OCI-LY7 (cell line): Measurements from ENCODE around the gene ITPKB. TPM values are rescaled to one million over a fixed set of nuclear protein-coding genes. Genes with fewer than 3 reads are reported as not detected.

Experiments
- BruUV-seq: library from RNA; stranded (reverse); fragments of 400-500 nt; replicated peaks from 2 replicates; lab custom pipeline; 2021; lab: Mats Ljungman, UMichigan
- CTCF ChIA-PET: fragments of 300-600 bp; sonication (Branson Sonifier 250); formaldehyde crosslinking; loops from one replicate; lab custom pipeline; 2022; ENCODE audit warnings: antibody characterized with exemption; ENCODE audit not compliant: unreplicated experiment; lab: Charles Lee
- POLR2A ChIA-PET: fragments of 300-600 bp; sonication (Branson Sonifier 250); formaldehyde crosslinking; loops from one replicate; lab custom pipeline; 2022; ENCODE audit warnings: antibody characterized with exemption; lab: Charles Lee
- DNase-seq: peaks from one replicate; pipeline ENCODE4 v3.0.0-alpha.2; 2015; ENCODE audit warnings: low spot score
- H2AFZ ChIP-seq: fragments of 200-600 bp; sonication (generic), shearing (Covaris generic); 2 replicates; pipeline ENCODE4 v1.6.1; 2014; ENCODE audit warnings: mild to moderate bottlenecking, antibody characterized with exemption, low read length, moderate library complexity
- H3K27ac ChIP-seq: fragments of 200-600 bp; sonication (generic); 2 replicates; pipeline ENCODE4 v1.5.1; 2014; ENCODE audit warnings: mixed run types, low read depth, mild to moderate bottlenecking, moderate library complexity, low read length, inconsistent platforms; ENCODE audit not compliant: poor library complexity, severe bottlenecking
- H3K36me3 ChIP-seq: fragments of 200-600 bp; sonication (generic); 2 replicates; pipeline ENCODE4 v1.6.1; 2014; ENCODE audit warnings: mild to moderate bottlenecking, antibody characterized with exemption, low read length, moderate library complexity, mixed read lengths; ENCODE audit not compliant: insufficient read depth
- H3K4me1 ChIP-seq: fragments of 200-600 bp; sonication (generic); 2 replicates; pipeline ENCODE4 v1.5.1; 2014; ENCODE audit warnings: mild to moderate bottlenecking, low read length; ENCODE audit not compliant: insufficient read depth, poor library complexity, severe bottlenecking
- H3K4me2 ChIP-seq: fragments of 200-600 bp; sonication (generic); 2 replicates; pipeline ENCODE4 v1.6.1; 2014; ENCODE audit warnings: mild to moderate bottlenecking, low read length
- H3K4me3 ChIP-seq: fragments of 200-600 bp; sonication (generic); 2 replicates; pipeline ENCODE4 v1.5.1; 2014; ENCODE audit warnings: mild to moderate bottlenecking, low read depth, low read length; ENCODE audit not compliant: poor library complexity, severe bottlenecking
- H3K79me2 ChIP-seq: fragments of 200-600 bp; sonication (generic); 2 replicates; pipeline ENCODE4 v1.6.1; 2016; ENCODE audit warnings: low read depth, mild to moderate bottlenecking, low read length, moderate library complexity, mixed read lengths; ENCODE audit not compliant: insufficient read depth
- H3K9me2 ChIP-seq: fragments of 200-600 bp; sonication (generic); 2 replicates; pipeline ENCODE4 v1.6.1; 2016; ENCODE audit warnings: mild to moderate bottlenecking, low read length, mixed read lengths; ENCODE audit not compliant: insufficient read depth
- H3K9me3 ChIP-seq: fragments of 200-600 bp; sonication (generic); 2 replicates; pipeline ENCODE4 v1.6.1; 2014; ENCODE audit warnings: mild to moderate bottlenecking, mixed run types, low read length, mixed read lengths
- H4K20me1 ChIP-seq: fragments of 200-600 bp; sonication (generic); 2 replicates; pipeline ENCODE4 v1.6.1; 2014; ENCODE audit warnings: mild to moderate bottlenecking, antibody characterized with exemption, low read length, moderate library complexity, mixed read lengths; ENCODE audit not compliant: insufficient read depth
- EZH2phosphoT487 ChIP-seq: fragments of 200-600 bp; sonication (generic); IDR thresholded peaks from 2 replicates; pipeline ENCODE4 v1.6.1; 2018; ENCODE audit warnings: low read depth, borderline replicate concordance, mild to moderate bottlenecking, mixed run types, antibody characterized with exemption, low read length, moderate library complexity, mixed read lengths
- intact Hi-C: fragments of 100-400 bp; cut with micrococcal nuclease; formaldehyde crosslinking; loops from one replicate; pipeline ENCODE4 v1.10.0; 2022; ENCODE audit not compliant: unreplicated experiment
- total RNA-seq, 2 experiments: library from RNA; depleted of rRNA in 1 of 2; stranded (reverse); fragments of >200 nt in 1 of 2; shearing (Covaris generic) in 1 of 2; gene quantifications; 2 replicates each; pipeline ENCODE4 v1.2.3, GENCODE V29; 2014 to 2022
- TF ChIP-seq, protein P1 (sequence below): fragments of 200-600 bp; sonication (generic); conservative IDR thresholded peaks from 2 replicates; pipeline ENCODE4 v1.5.1; 2014; ENCODE audit warnings: mild to moderate bottlenecking, antibody characterized with exemption, low read length, moderate library complexity, mixed read lengths

Gene ITPKB
- total RNA-seq, 2 experiments from 2014 or later: 20.5 to 33.3 TPM

DNA sequence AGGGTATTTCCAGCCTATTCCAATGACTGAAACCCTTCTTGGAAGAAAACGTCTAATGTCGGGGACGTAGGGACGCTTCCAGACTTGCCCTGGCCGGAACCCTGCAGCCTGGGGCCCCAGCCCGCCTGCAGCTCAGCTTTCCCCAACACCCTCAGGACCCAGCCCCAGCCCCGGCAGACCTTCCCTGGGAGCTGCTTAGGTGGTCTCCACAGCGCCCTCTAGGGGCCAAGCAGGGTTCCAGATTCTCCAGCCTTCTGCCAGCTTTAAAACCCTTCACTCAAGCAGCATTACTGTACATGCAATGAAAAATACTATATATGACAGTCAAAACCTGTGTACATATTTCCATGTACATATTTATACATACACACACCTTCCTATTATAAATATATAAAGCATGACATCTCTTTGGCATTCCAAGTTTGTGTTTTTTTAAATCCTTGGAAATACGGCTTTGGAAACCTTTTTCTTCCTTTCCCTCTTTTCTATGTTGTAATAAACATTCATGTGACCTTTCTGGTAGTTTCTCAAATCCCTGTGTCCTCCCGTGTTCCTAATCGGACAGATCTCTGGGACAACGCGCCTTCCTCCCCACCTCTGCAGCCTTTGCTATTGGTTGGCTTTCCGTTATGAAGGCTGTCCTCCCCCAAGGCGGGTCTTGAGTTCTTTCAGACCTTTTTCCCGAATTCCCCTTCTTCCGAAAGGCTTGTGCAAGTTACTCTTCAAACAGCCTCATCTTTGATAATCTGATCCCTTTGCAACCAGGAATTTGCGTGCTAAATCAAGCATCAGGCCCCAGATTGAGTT is 130.2 kb downstream of the ITPKB start:
- intact Hi-C loops: loop anchor here (1.0 to 5.0 kb wide), 2 partner anchors 62 to 185 kb away; partner anchors contain the start of gene STUM
- no peaks in the 10 kb centered on the region for H3K4me1 ChIP-seq
- H3K4me3 ChIP-seq: no peak overlapping the region
- TF ChIP-seq, protein P1, sequence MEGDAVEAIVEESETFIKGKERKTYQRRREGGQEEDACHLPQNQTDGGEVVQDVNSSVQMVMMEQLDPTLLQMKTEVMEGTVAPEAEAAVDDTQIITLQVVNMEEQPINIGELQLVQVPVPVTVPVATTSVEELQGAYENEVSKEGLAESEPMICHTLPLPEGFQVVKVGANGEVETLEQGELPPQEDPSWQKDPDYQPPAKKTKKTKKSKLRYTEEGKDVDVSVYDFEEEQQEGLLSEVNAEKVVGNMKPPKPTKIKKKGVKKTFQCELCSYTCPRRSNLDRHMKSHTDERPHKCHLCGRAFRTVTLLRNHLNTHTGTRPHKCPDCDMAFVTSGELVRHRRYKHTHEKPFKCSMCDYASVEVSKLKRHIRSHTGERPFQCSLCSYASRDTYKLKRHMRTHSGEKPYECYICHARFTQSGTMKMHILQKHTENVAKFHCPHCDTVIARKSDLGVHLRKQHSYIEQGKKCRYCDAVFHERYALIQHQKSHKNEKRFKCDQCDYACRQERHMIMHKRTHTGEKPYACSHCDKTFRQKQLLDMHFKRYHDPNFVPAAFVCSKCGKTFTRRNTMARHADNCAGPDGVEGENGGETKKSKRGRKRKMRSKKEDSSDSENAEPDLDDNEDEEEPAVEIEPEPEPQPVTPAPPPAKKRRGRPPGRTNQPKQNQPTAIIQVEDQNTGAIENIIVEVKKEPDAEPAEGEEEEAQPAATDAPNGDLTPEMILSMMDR: peak; percentile 97
- no peak for TF ChIP-seq EZH2phosphoT487
- H3K27ac ChIP-seq: no peak overlapping the region
- H2AFZ ChIP-seq: no peak overlapping the region
- CTCF ChIA-PET: interaction anchor here (0.9 kb wide), 2 partner anchors 18 to 184 kb away, joined by 3 read pairs; no protein-coding TSS in a partner anchor
- no peak overlapping the region for H3K4me2 ChIP-seq
- H3K36me3 ChIP-seq: no peaks in the 10 kb centered on the region
- no peaks in the 10 kb centered on the region for H3K9me3 ChIP-seq
- no peaks in the 10 kb centered on the region for H3K79me2 ChIP-seq
- DNase-seq: peak; percentile 80
- POLR2A ChIA-PET: no interaction called here
- BruUV-seq: no TSS peak
- no peaks in the 10 kb centered on the region for H3K9me2 ChIP-seq
- H4K20me1 ChIP-seq: no peaks in the 10 kb centered on the region

DNA sequence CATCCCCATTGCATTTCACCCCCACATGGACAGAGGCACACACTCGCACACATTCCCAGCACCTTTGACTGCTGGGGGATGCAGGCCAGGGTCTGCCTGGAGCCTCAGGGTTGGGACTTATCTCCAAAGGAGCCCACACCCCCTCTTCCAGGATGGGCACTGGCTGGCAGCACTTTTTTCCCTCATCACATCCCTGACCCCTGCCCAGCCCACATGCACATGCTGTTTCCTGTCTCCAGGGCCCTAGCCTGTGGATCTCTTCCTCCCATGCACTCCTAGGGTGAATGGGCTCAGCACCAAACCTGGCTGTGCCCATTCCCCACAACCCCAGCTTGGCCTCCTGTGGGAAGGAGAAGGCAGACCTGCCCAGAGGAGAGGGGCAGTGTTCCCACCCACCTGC is 131.3 kb downstream of the ITPKB start:
- no peaks in the 10 kb centered on the region for H3K79me2 ChIP-seq
- H4K20me1 ChIP-seq: no peaks in the 10 kb centered on the region
- ChIA-PET POLR2A (no interaction called here), CTCF (interaction anchor here (0.9 kb wide), 1 partner anchor 19 kb away, joined by 3 read pairs; no protein-coding TSS in a partner anchor)
- DNase-seq: no peak
- BruUV-seq: no TSS peak
- no peak overlapping the region for H3K27ac ChIP-seq
- H3K4me3 ChIP-seq: no peak overlapping the region
- no peak overlapping the region for H2AFZ ChIP-seq
- TF ChIP-seq, protein P1: no peak
- no peak for TF ChIP-seq EZH2phosphoT487
- H3K4me1 ChIP-seq: peaks cover 7% of the 10 kb centered on the region
- H3K9me3 ChIP-seq: no peaks in the 10 kb centered on the region
- intact Hi-C loops: loop anchor here (1.0 to 5.0 kb wide), 2 partner anchors 61 to 184 kb away; partner anchors contain the start of gene STUM
- no peaks in the 10 kb centered on the region for H3K9me2 ChIP-seq
- no peaks in the 10 kb centered on the region for H3K36me3 ChIP-seq
- H3K4me2 ChIP-seq: no peak overlapping the region

DNA sequence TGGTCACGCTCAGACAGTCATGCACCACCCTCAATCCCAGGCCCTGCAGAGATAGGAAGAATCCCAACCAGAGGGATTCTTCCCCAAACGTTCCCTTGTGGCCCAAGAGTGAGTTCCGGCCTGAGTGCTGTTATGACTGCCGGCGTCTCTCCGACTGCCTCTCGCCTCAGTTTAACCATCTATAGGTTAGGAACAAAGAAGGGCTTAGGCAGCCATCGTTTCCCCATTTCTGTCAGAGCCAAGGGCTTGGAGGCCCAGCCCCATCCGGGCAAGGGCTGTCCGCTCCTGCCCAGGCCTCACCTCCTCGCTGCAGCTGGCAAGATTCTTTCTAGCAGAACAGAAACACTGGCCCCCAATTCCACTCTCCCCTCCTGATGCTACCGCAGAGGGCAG is 131.8 kb downstream of the ITPKB start:
- no peaks in the 10 kb centered on the region for H3K9me3 ChIP-seq
- H3K9me2 ChIP-seq: no peaks in the 10 kb centered on the region
- TF ChIP-seq, protein P1: no peak
- TF ChIP-seq EZH2phosphoT487: no peak
- intact Hi-C loops: loop anchor here (5.0 kb wide), 1 partner anchor 60 kb away; the partner anchor contains the start of gene STUM
- BruUV-seq: no TSS peak
- no peak overlapping the region for H3K27ac ChIP-seq
- H3K36me3 ChIP-seq: no peaks in the 10 kb centered on the region
- peaks cover 7% of the 10 kb centered on the region for H3K4me1 ChIP-seq
- H3K4me2 ChIP-seq: no peak overlapping the region
- no peaks in the 10 kb centered on the region for H3K79me2 ChIP-seq
- ChIA-PET CTCF (no interaction called here), POLR2A (no interaction called here)
- no peak overlapping the region for H3K4me3 ChIP-seq
- H4K20me1 ChIP-seq: no peaks in the 10 kb centered on the region
- no peak overlapping the region for H2AFZ ChIP-seq
- no peak for DNase-seq
